RWPE2 (cell line): Measurements from ENCODE around the gene IDUA.

Experiments
- ATAC-seq: fragments of 200-7000 bp; cut with Tn5 transposase; 3 replicates; pipeline ENCODE4 v1.9.1; 2021; ENCODE audit warnings: low read depth
- DNase-seq: peaks from one replicate; pipeline ENCODE4 v3.0.0-alpha.2; 2020; ENCODE audit warnings: low spot score
- H3K27ac ChIP-seq: fragments of 450-650 bp; 2 replicates; pipeline ENCODE4 v1.5.1; 2017; ENCODE audit warnings: mild to moderate bottlenecking; ENCODE audit not compliant: poor library complexity, severe bottlenecking
- H3K27me3 ChIP-seq: fragments of 250-450 bp; sonication (Bioruptor Pico); 2 replicates; pipeline ENCODE4 v1.5.1; 2021; ENCODE audit warnings: mild to moderate bottlenecking, moderate library complexity; ENCODE audit not compliant: insufficient read depth, poor library complexity, severe bottlenecking
- H3K36me3 ChIP-seq: fragments of 250-450 bp; sonication (Bioruptor Pico); 2 replicates; pipeline ENCODE4 v1.5.1; 2020; ENCODE audit warnings: low read depth, mild to moderate bottlenecking, moderate library complexity
- H3K4me1 ChIP-seq: fragments of 250-450 bp; sonication (Bioruptor Pico); 2 replicates; pipeline ENCODE4 v1.5.1; 2021; ENCODE audit warnings: mild to moderate bottlenecking, moderate library complexity; ENCODE audit not compliant: insufficient read depth, poor library complexity, severe bottlenecking
- H3K4me3 ChIP-seq: fragments of 250-450 bp; sonication (Bioruptor Pico); 2 replicates; pipeline ENCODE4 v1.5.1; 2021; ENCODE audit warnings: mild to moderate bottlenecking, moderate library complexity; ENCODE audit not compliant: severe bottlenecking
- H3K9me3 ChIP-seq: fragments of 250-450 bp; sonication (Bioruptor Pico); 2 replicates; pipeline ENCODE4 v1.5.1; 2021; ENCODE audit warnings: mild to moderate bottlenecking, moderate library complexity; ENCODE audit not compliant: severe bottlenecking
- TF ChIP-seq, protein P1 (sequence below): fragments of 450-650 bp; IDR thresholded peaks from one replicate; pipeline ENCODE4 v1.5.1; 2017; ENCODE audit warnings: mild to moderate bottlenecking, moderate library complexity; ENCODE audit not compliant: poor library complexity, severe bottlenecking

IDUA gene

DNA sequence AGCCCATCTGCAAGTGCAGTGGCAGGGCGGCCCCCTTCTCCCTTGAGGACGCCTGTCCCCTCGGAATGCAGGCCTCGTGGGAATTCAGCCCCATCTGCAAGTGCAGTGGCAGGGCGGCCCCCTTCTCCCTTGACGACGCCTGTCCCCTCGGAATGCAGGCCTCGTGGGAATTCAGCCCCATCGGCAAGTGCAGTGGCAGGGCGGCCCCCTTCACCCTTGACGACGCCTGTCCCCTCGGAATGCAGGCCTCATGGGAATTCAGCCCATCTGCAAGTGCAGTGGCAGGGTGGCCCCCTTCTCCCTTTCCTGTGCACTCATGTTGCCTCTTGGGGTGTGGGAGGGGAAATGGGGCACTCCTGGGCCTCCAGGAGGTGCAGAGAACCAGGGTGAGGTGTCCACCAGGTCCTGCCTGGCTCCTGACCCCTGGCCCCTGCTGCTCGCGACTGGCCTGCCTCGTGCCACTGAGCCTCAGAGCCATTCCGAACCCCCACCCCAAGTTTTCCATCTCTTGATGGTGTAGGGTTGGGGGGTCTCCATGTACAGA lies 13.1 kb downstream of the IDUA start:
- Histone ChIP-seq H3K36me3 (no peaks in the 10 kb centered on the region), H3K27me3 (peaks cover 81% of the 10 kb centered on the region), H3K9me3 (no peaks in the 10 kb centered on the region), H3K4me1 (no peaks in the 10 kb centered on the region), H3K4me3 (no peak overlapping the region), H3K27ac (no peak overlapping the region)
- no peak for ATAC-seq
- DNase-seq, result no peak
- TF ChIP-seq, protein P1, sequence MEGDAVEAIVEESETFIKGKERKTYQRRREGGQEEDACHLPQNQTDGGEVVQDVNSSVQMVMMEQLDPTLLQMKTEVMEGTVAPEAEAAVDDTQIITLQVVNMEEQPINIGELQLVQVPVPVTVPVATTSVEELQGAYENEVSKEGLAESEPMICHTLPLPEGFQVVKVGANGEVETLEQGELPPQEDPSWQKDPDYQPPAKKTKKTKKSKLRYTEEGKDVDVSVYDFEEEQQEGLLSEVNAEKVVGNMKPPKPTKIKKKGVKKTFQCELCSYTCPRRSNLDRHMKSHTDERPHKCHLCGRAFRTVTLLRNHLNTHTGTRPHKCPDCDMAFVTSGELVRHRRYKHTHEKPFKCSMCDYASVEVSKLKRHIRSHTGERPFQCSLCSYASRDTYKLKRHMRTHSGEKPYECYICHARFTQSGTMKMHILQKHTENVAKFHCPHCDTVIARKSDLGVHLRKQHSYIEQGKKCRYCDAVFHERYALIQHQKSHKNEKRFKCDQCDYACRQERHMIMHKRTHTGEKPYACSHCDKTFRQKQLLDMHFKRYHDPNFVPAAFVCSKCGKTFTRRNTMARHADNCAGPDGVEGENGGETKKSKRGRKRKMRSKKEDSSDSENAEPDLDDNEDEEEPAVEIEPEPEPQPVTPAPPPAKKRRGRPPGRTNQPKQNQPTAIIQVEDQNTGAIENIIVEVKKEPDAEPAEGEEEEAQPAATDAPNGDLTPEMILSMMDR, result no peak

DNA sequence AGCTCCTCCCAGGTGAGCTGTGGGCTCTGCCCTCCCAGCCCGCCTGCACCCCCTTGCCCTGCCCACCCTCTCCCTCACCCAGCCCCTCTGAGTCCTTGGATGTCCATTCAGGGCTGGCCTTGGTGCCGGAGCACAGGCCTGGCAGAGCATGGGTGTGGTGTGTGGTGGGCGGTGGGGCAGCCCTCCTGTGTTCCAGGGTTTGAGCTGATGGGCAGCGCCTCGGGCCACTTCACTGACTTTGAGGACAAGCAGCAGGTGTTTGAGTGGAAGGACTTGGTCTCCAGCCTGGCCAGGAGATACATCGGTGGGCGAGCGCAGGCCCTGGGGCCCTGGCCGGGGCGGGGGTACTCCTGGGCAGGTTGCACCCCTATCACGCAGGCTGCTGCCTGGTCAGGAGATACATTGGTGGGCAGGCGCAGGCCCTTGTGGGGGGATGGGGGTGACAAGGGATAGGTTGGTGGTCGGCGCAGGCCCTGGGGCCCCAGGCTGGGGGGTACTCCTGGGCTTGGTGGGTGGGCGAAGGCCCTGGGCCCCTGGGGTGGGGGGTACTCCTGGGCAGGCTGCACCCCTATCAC lies 13.9 kb downstream of the IDUA start:
- Histone ChIP-seq H3K9me3 (no peaks in the 10 kb centered on the region), H3K27ac (no peak overlapping the region), H3K27me3 (peaks cover 86% of the 10 kb centered on the region), H3K36me3 (no peaks in the 10 kb centered on the region), H3K4me1 (no peaks in the 10 kb centered on the region), H3K4me3 (no peak overlapping the region)
- TF ChIP-seq, protein P1, result no peak
- ATAC-seq (no peak), DNase-seq (no peak)

DNA sequence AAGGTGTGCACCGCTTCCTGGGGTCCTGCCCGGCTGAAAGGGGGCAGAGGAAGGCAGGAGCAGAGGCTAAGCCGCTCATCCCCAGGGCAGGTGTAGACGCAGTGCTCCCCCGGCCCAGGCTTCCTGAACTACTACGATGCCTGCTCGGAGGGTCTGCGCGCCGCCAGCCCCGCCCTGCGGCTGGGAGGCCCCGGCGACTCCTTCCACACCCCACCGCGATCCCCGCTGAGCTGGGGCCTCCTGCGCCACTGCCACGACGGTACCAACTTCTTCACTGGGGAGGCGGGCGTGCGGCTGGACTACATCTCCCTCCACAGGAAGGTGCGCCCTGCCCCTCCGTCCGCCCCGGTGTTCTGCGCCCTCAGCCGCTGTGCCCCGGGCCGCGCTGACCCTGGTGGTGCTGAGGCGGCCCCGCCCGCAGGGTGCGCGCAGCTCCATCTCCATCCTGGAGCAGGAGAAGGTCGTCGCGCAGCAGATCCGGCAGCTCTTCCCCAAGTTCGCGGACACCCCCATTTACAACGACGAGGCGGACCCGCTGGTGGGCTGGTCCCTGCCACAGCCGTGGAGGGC lies 14.8 kb downstream of the IDUA start:
- Histone ChIP-seq H3K9me3 (no peaks in the 10 kb centered on the region), H3K4me3 (no peak overlapping the region), H3K27ac (no peak overlapping the region), H3K4me1 (no peaks in the 10 kb centered on the region), H3K36me3 (no peaks in the 10 kb centered on the region), H3K27me3 (peaks cover 78% of the 10 kb centered on the region)
- ATAC-seq, result no peak
- DNase-seq, result no peak
- TF ChIP-seq, protein P1, result no peak

DNA sequence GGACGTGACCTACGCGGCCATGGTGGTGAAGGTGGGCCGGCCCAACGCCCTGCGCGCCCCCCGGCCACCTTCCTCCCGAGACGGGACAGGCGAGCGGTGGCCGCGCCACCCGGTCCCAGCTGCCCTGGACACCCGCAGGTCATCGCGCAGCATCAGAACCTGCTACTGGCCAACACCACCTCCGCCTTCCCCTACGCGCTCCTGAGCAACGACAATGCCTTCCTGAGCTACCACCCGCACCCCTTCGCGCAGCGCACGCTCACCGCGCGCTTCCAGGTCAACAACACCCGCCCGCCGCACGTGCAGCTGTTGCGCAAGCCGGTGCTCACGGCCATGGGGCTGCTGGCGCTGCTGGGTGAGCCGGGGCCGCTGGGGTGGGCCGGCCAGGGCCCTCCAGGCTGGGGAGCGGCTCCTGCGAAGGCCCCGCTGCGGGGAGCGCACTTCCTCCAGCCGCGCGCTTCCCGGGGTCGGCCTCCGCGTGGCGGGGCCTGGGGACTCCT lies 15.3 kb downstream of the IDUA start:
- H3K36me3 ChIP-seq, result no peaks in the 10 kb centered on the region
- no peak overlapping the region for H3K27ac ChIP-seq
- ATAC-seq (no peak; the same call in 2 of the 3 replicates), DNase-seq (no peak)
- no peak overlapping the region for H3K4me3 ChIP-seq
- H3K27me3 ChIP-seq, result peaks cover 77% of the 10 kb centered on the region
- H3K4me1 ChIP-seq, result no peaks in the 10 kb centered on the region
- TF ChIP-seq, protein P1, result no peak
- H3K9me3 ChIP-seq, result no peaks in the 10 kb centered on the region

DNA sequence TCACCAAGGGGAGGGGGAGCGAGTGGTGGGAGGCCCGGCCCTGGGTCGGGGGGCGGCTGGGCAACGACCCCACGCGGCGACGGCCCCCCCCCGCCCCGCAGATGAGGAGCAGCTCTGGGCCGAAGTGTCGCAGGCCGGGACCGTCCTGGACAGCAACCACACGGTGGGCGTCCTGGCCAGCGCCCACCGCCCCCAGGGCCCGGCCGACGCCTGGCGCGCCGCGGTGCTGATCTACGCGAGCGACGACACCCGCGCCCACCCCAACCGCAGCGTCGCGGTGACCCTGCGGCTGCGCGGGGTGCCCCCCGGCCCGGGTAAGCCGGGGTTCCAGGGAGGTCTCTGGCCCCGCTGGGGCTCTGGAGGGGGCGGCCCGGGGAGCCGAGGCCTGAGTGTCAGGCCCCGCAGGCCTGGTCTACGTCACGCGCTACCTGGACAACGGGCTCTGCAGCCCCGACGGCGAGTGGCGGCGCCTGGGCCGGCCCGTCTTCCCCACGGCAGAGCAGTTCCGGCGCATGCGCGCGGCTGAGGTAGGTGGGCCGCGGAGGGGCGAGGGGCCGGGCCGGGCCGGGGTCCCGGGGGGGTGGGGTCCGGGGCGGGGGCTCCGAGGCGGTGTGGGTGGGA lies 15.9 kb downstream of the IDUA start:
- Histone ChIP-seq H3K4me3 (no peak overlapping the region), H3K27me3 (peaks cover 75% of the 10 kb centered on the region)

More for the DNA sequence above, 15.9 kb downstream of the IDUA start:
- ATAC-seq (no peak), DNase-seq (no peak)
- H3K9me3 ChIP-seq, result no peaks in the 10 kb centered on the region
- TF ChIP-seq, protein P1, result no peak
- H3K36me3 ChIP-seq, result no peaks in the 10 kb centered on the region
- no peaks in the 10 kb centered on the region for H3K4me1 ChIP-seq
- no peak overlapping the region for H3K27ac ChIP-seq
